ENCODE data around the gene TMEM53.

TMEM53 gene

DNA sequence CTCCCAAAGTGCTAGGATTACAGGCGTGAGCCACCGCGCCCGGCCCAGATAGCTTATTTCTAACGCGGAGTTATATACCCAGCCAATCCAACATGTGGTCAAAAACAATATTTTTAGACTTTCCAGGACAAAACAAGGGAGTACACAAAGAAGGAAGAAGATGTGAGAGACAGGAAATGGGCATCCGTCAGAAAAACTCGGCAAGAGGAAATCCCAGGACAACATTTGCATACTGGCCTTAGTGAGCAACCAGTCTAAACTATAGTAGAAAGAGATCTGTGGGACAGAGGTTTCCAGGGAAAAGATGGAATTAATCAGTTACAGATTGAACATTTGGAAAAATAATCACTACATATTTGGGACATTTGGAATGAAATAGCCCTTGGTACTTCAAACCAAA is 11.6 kb upstream of the TMEM53 start:
- no peak overlapping the region for H3K56ac ChIP-seq (ENCODE audit: low read length)
- WGBS (ENCODE audit: extremely low coverage, insufficient coverage, low lambda C conversion rate): no CpG with 5 or more reads among the region's 8 CpGs

DNA sequence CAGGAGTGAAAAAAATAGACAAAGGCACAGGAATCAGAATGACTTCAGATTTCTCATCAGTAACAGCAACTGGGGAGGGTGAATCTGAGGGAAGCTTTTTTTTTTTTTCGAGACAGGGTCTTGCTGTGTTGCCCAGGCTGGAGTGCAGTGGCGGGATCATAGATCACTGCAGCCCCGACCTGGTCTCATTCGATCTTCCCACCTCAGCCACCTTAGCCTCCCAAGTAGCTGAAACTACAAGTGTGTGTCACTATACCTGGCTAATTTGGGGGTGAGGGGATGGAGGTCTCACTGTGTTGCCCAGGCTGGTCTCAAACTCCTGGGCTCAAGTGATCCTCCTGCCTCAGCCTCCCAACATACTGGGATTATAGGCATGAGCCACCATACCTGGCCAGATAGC is 10.9 kb upstream of the TMEM53 start:
- peaks cover 6% of the 10 kb centered on the region for H3K4me1 ChIP-seq (ENCODE audit: control insufficient read depth, low read depth, low read length)
- no peak overlapping the region for H3K4ac ChIP-seq (ENCODE audit: low read depth, low read length)
- no peak for DNase-seq
- H2BK5ac ChIP-seq (ENCODE audit: low read length): no peak overlapping the region
- no CpG with 5 or more reads among the region's 4 CpGs for WGBS (ENCODE audit: extremely low coverage, insufficient coverage, low lambda C conversion rate)
- no peak overlapping the region for H3K23ac ChIP-seq (ENCODE audit: low read length)
- no peak overlapping the region for H4K8ac ChIP-seq (ENCODE audit: low read depth, low read length)
- no peak overlapping the region for H3K9ac ChIP-seq (ENCODE audit: low read length)
- H3K79me1 ChIP-seq (ENCODE audit: low read length): no peaks in the 10 kb centered on the region
- no peak overlapping the region for H2BK15ac ChIP-seq (replicated peaks; ENCODE audit: low read depth)
- no peak overlapping the region for H4K5ac ChIP-seq (ENCODE audit: low read length)
- no peak overlapping the region for H2AK5ac ChIP-seq (ENCODE audit: low read length)
- no peaks in the 10 kb centered on the region for H3K27me3 ChIP-seq (ENCODE audit: insufficient read depth, low read length, poor library complexity)
- H3K56ac ChIP-seq (ENCODE audit: low read length): no peak overlapping the region
- H3K4me2 ChIP-seq (ENCODE audit: low read length): no peak overlapping the region
- H3K4me3 ChIP-seq (ENCODE audit: low read length): no peak overlapping the region
- H3K27ac ChIP-seq (ENCODE audit: low read depth, low read length): no peak overlapping the region
- H3K79me2 ChIP-seq (ENCODE audit: control insufficient read depth, insufficient read depth, low read length): no peaks in the 10 kb centered on the region
- no peak overlapping the region for H2BK120ac ChIP-seq (ENCODE audit: low read depth, low read length)
- no peak overlapping the region for H3K18ac ChIP-seq (ENCODE audit: low read length)
- no peaks in the 10 kb centered on the region for H3K36me3 ChIP-seq (ENCODE audit: control insufficient read depth, insufficient read depth, low read length)

More for the DNA sequence above, 11.6 kb upstream of the TMEM53 start:
- H3K18ac ChIP-seq (ENCODE audit: low read length): no peak overlapping the region
- H3K9ac ChIP-seq (ENCODE audit: low read length): no peak overlapping the region
- H3K4me3 ChIP-seq (ENCODE audit: low read length): no peak overlapping the region
- no peak overlapping the region for H2BK15ac ChIP-seq (replicated peaks; ENCODE audit: low read depth)
- H3K23ac ChIP-seq (ENCODE audit: low read length): no peak overlapping the region
- no peaks in the 10 kb centered on the region for H3K36me3 ChIP-seq (ENCODE audit: control insufficient read depth, insufficient read depth, low read length)
- no peak overlapping the region for H3K27ac ChIP-seq (ENCODE audit: low read depth, low read length)
- H3K79me2 ChIP-seq (ENCODE audit: control insufficient read depth, insufficient read depth, low read length): no peaks in the 10 kb centered on the region
- no peaks in the 10 kb centered on the region for H3K79me1 ChIP-seq (ENCODE audit: low read length)
- no peak overlapping the region for H4K5ac ChIP-seq (ENCODE audit: low read length)
- no peak overlapping the region for H3K4me2 ChIP-seq (ENCODE audit: low read length)
- H2AK5ac ChIP-seq (ENCODE audit: low read length): no peak overlapping the region
- peaks cover 6% of the 10 kb centered on the region for H3K4me1 ChIP-seq (ENCODE audit: control insufficient read depth, low read depth, low read length)
- no peak overlapping the region for H2BK5ac ChIP-seq (ENCODE audit: low read length)
- H2BK120ac ChIP-seq (ENCODE audit: low read depth, low read length): no peak overlapping the region
- H3K4ac ChIP-seq (ENCODE audit: low read depth, low read length): no peak overlapping the region
- no peaks in the 10 kb centered on the region for H3K27me3 ChIP-seq (ENCODE audit: insufficient read depth, low read length, poor library complexity)
- DNase-seq: no peak
- no peak overlapping the region for H4K8ac ChIP-seq (ENCODE audit: low read depth, low read length)

DNA sequence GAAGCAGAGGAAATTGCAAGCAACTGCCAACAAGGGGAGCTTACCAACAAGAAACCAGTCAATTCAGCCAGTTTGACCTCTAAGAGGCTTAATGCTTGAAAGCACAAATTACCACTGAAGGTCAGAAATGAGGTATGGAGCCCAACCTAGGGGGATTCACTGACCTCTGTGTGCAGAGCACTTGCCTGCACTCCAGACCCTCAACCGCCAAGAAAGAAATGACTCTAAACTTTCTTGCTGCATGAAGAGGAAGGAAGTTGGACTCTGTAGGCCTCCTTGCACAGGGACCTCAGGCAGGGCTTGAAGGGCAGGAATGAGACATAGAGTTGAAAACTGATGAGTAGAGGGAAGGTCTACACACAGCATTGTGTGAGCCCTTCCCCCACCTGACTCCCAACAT is 10.2 kb upstream of the TMEM53 start:
- Histone ChIP-seq H3K18ac (ENCODE audit: low read length) (no peak overlapping the region), H2BK5ac (ENCODE audit: low read length) (no peak overlapping the region), H2AK5ac (ENCODE audit: low read length) (no peak overlapping the region), H3K4ac (ENCODE audit: low read depth, low read length) (no peak overlapping the region), H3K4me2 (ENCODE audit: low read length) (no peak overlapping the region), H3K23ac (ENCODE audit: low read length) (no peak overlapping the region), H4K5ac (ENCODE audit: low read length) (no peak overlapping the region), H3K9ac (ENCODE audit: low read length) (no peak overlapping the region), H3K79me2 (ENCODE audit: control insufficient read depth, insufficient read depth, low read length) (no peaks in the 10 kb centered on the region), H3K4me3 (ENCODE audit: low read length) (no peak overlapping the region), H3K4me1 (ENCODE audit: control insufficient read depth, low read depth, low read length) (peaks cover 6% of the 10 kb centered on the region), H3K36me3 (ENCODE audit: control insufficient read depth, insufficient read depth, low read length) (no peaks in the 10 kb centered on the region), H3K56ac (ENCODE audit: low read length) (no peak overlapping the region), H3K27me3 (ENCODE audit: insufficient read depth, low read length, poor library complexity) (no peaks in the 10 kb centered on the region), H3K79me1 (ENCODE audit: low read length) (no peaks in the 10 kb centered on the region), H2BK120ac (ENCODE audit: low read depth, low read length) (no peak overlapping the region), H2BK15ac (replicated peaks; ENCODE audit: low read depth) (no peak overlapping the region), H3K27ac (ENCODE audit: low read depth, low read length) (no peak overlapping the region), H4K8ac (ENCODE audit: low read depth, low read length) (no peak overlapping the region)
- WGBS (ENCODE audit: extremely low coverage, insufficient coverage, low lambda C conversion rate): no CpG with 5 or more reads among the region's 1 CpG
- no peak for DNase-seq

DNA sequence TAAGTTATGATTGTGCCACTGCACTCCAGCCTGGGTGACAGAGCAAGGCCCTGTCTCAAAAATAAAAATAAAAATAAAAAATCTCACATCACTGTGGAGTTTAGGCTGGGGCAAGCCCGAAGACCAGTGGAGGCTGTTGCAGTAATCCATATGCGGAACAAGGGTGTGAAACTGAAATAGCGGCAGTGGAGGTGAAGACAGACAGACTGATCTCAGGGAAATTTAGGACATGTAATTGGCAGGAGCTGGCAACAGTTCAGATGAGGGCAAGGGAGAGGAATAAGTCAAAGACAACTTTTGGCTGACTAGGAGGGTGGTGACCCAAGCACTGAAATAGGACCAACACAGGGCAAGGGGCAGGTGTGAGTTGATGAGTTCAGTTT is 8.6 kb upstream of the TMEM53 start:
- H3K27me3 ChIP-seq (ENCODE audit: insufficient read depth, low read length, poor library complexity): no peaks in the 10 kb centered on the region
- no peak overlapping the region for H2BK120ac ChIP-seq (ENCODE audit: low read depth, low read length)
- H3K4me3 ChIP-seq (ENCODE audit: low read length): no peak overlapping the region
- H3K27ac ChIP-seq (ENCODE audit: low read depth, low read length): no peak overlapping the region
- H2BK5ac ChIP-seq (ENCODE audit: low read length): no peak overlapping the region
- H3K4me1 ChIP-seq (ENCODE audit: control insufficient read depth, low read depth, low read length): peaks cover 6% of the 10 kb centered on the region
- H2AK5ac ChIP-seq (ENCODE audit: low read length): no peak overlapping the region
- H3K79me2 ChIP-seq (ENCODE audit: control insufficient read depth, insufficient read depth, low read length): no peaks in the 10 kb centered on the region
- H3K18ac ChIP-seq (ENCODE audit: low read length): no peak overlapping the region
- no peak overlapping the region for H3K4me2 ChIP-seq (ENCODE audit: low read length)
- H3K36me3 ChIP-seq (ENCODE audit: control insufficient read depth, insufficient read depth, low read length): no peaks in the 10 kb centered on the region
- no CpG with 5 or more reads among the region's 3 CpGs for WGBS (ENCODE audit: extremely low coverage, insufficient coverage, low lambda C conversion rate)
- no peak overlapping the region for H2BK15ac ChIP-seq (replicated peaks; ENCODE audit: low read depth)
- H3K79me1 ChIP-seq (ENCODE audit: low read length): no peaks in the 10 kb centered on the region
- no peak overlapping the region for H4K5ac ChIP-seq (ENCODE audit: low read length)
- no peak for DNase-seq
- no peak overlapping the region for H3K9ac ChIP-seq (ENCODE audit: low read length)
- no peak overlapping the region for H4K8ac ChIP-seq (ENCODE audit: low read depth, low read length)
- H3K4ac ChIP-seq (ENCODE audit: low read depth, low read length): no peak overlapping the region
- no peak overlapping the region for H3K56ac ChIP-seq (ENCODE audit: low read length)
- H3K23ac ChIP-seq (ENCODE audit: low read length): no peak overlapping the region

DNA sequence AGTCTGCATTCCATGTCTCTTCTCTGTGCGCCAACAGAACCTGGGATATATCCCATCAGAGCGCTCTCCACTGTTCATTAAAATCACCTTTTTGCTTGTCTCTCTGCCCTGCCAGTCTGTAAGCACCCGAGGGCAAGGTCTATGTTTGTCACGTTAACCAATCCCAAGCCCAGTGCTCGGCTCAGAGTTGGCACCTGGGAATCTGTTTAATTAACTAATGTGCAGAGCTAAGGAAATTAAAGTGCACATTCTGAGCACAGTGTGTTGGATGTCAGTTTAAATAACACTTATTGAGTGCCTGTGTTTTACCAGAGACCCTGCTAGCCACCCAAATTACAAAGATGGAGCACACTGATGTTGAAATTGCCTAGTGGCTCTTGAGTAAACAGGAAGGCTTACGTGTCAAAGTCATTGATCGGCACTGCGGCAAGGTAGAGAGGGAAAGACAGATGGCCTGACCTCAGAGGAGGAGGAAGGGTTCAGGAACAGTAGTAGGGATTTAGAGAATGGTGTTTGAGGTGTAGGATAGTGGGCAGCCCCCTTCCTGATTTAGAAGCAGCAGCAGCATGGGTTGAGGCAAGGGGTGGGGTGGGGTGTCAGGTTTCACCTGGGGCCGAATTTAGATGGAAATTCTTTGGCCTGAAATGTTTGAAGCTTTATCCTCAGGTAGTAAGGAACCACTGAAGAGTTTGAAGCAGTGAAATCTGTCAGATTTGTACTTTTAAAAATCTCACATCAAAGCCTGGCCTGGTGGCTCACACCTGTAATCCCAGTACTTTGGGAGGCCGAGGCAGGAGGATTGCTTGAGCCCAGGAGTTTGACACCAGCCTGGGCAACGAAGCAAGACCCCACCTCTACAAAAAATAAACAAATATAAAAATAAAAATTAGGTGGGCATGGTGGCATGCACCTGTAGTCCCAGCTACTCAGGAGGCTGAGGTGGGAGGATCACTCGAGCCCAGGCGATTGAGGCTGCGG is 7.9 kb upstream of the TMEM53 start:
- Histone ChIP-seq H3K23ac (ENCODE audit: low read length) (no peak overlapping the region), H3K4me1 (ENCODE audit: control insufficient read depth, low read depth, low read length) (peaks cover 6% of the 10 kb centered on the region), H3K9ac (ENCODE audit: low read length) (no peak overlapping the region), H2BK120ac (ENCODE audit: low read depth, low read length) (no peak overlapping the region), H4K8ac (ENCODE audit: low read depth, low read length) (no peak overlapping the region), H4K5ac (ENCODE audit: low read length) (no peak overlapping the region), H2AK5ac (ENCODE audit: low read length) (no peak overlapping the region), H3K27me3 (ENCODE audit: insufficient read depth, low read length, poor library complexity) (no peaks in the 10 kb centered on the region), H3K79me1 (ENCODE audit: low read length) (no peaks in the 10 kb centered on the region), H3K56ac (ENCODE audit: low read length) (peak overlapping the region; percentile 50), H3K36me3 (ENCODE audit: control insufficient read depth, insufficient read depth, low read length) (no peaks in the 10 kb centered on the region), H3K79me2 (ENCODE audit: control insufficient read depth, insufficient read depth, low read length) (no peaks in the 10 kb centered on the region), H2BK5ac (ENCODE audit: low read length) (no peak overlapping the region), H3K4me3 (ENCODE audit: low read length) (no peak overlapping the region), H2BK15ac (replicated peaks; ENCODE audit: low read depth) (no peak overlapping the region), H3K18ac (ENCODE audit: low read length) (no peak overlapping the region), H3K27ac (ENCODE audit: low read depth, low read length) (no peak overlapping the region), H3K4ac (ENCODE audit: low read depth, low read length) (no peak overlapping the region), H3K4me2 (ENCODE audit: low read length) (no peak overlapping the region)
- no CpG with 5 or more reads among the region's 14 CpGs for WGBS (ENCODE audit: extremely low coverage, insufficient coverage, low lambda C conversion rate)
- DNase-seq: no peak
